Tibial artery (tissue), 4 donors: ENCODE results near the gene ALOXE3.
A peak's percentile ranks its signal among the peaks of the same experiment; 100 is the strongest.

Experiments used
- DNase-seq, 2 donors: peaks; one replicate each; pipeline ENCODE4 v3.0.0-alpha.2; 2019
- H3K27ac ChIP-seq, 2 donors: fragments of 200-600 bp; sonication (generic) in 1 of 2; 1 replicate in 1 of 2; 2 replicates in 1 of 2; pipeline ENCODE4 v1.5.1; 2018 to 2019; ENCODE audit warnings: mild to moderate bottlenecking in 1 of 2
- H3K27me3 ChIP-seq, 2 donors: fragments of 200-600 bp; sonication (generic) in 1 of 2; one replicate each; pipeline versions ENCODE4 v1.5.1 to v1.6.0; 2016 to 2019
- H3K36me3 ChIP-seq, 3 donors: fragments of 200-600 bp; sonication (generic) in 2 of 3; one replicate each; pipeline ENCODE4 v1.5.1; 2016 to 2019; ENCODE audit warnings: mild to moderate bottlenecking in 2 of 3
- H3K4me1 ChIP-seq, 4 donors: fragments of 200-600 bp; sonication (generic) in 2 of 4; 1 replicate in 3 of 4; 2 replicates in 1 of 4; pipeline ENCODE4 v1.5.1; 2016 to 2019
- H3K4me3 ChIP-seq, 2 donors: fragments of 200-600 bp; sonication (generic) in 1 of 2; 1 replicate in 1 of 2; 2 replicates in 1 of 2; pipeline ENCODE4 v1.5.1; 2018 to 2019; ENCODE audit warnings: mild to moderate bottlenecking in 2 of 2
- H3K9me3 ChIP-seq, 3 donors: fragments of 200-600 bp; sonication (generic) in 1 of 3; one replicate each; pipeline ENCODE4 v1.5.1; 2016 to 2019
- intact Hi-C: fragments of 100-400 bp; cut with DNase I; formaldehyde crosslinking; loops from one replicate; pipeline ENCODE4 v1.15.0; 2023; ENCODE audit warnings: low total_unique reads
- TF ChIP-seq, protein P1 (sequence below), 2 experiments: fragments of 200-600 bp in 1 of 2; fragments of 450-650 bp in 1 of 2; IDR thresholded peaks; one replicate each; pipeline ENCODE4 v1.5.1; 2017 to 2019; ENCODE audit warnings: antibody characterized with exemption in 2 of 2, mild to moderate bottlenecking in 1 of 2, moderate library complexity in 1 of 2

The ALOXE3 gene

DNA sequence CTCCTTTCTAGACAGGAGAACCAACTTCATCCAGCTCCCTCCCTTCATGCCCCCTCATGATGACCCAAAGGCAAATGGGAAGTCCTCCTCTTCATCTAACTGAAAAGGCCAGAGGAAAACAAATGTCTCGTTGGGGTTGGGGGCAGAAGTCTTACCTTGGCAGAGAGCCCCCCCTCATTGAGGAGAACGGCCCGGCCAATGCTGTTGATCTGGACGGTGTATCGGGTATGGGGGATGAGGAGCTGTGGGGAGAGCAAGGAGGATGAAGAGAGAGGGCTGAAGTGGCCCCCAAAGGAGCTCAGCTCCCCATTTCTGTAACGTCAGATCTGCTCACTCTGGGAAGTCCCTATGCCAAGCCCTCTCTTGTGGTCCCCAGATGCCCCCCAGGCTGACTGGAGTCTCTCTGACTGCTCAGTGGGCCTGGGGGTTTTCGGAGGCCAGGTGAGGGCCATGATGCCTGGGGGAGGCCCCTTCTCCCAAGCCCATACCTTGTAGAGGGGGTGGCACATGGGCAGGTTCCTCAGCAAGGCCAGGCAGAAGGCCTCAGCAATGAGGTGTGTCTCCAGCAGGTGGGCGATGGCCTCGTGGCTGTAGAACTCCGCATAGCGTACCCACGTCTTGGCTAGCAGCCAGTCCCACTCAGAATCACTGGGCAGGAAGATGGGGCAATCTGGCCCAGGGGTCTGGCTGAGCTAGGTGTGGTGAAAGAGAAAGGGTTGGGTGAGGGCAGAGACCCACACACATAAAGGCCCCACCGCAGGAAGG, 41.6 kb downstream of the ALOXE3 start:
- intact Hi-C loops = loop anchor here (2.0 kb wide), 1 partner anchor 14 kb away; no protein-coding TSS in a partner anchor
- no peak overlapping the region for H3K4me3 ChIP-seq
- peaks cover 4 to 35% (median 27%) of the 10 kb centered on the region in 4 donors for H3K4me1 ChIP-seq
- peaks cover 0 to 91% of the 10 kb centered on the region in 2 donors for H3K27me3 ChIP-seq
- TF ChIP-seq, protein P1, sequence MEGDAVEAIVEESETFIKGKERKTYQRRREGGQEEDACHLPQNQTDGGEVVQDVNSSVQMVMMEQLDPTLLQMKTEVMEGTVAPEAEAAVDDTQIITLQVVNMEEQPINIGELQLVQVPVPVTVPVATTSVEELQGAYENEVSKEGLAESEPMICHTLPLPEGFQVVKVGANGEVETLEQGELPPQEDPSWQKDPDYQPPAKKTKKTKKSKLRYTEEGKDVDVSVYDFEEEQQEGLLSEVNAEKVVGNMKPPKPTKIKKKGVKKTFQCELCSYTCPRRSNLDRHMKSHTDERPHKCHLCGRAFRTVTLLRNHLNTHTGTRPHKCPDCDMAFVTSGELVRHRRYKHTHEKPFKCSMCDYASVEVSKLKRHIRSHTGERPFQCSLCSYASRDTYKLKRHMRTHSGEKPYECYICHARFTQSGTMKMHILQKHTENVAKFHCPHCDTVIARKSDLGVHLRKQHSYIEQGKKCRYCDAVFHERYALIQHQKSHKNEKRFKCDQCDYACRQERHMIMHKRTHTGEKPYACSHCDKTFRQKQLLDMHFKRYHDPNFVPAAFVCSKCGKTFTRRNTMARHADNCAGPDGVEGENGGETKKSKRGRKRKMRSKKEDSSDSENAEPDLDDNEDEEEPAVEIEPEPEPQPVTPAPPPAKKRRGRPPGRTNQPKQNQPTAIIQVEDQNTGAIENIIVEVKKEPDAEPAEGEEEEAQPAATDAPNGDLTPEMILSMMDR (IDR thresholded peaks at IDR 0.05) = no peak
- no peaks in the 10 kb centered on the region for H3K9me3 ChIP-seq
- H3K27ac ChIP-seq = no peak overlapping the region
- DNase-seq = no peak
- H3K36me3 ChIP-seq = no peaks in the 10 kb centered on the region

DNA sequence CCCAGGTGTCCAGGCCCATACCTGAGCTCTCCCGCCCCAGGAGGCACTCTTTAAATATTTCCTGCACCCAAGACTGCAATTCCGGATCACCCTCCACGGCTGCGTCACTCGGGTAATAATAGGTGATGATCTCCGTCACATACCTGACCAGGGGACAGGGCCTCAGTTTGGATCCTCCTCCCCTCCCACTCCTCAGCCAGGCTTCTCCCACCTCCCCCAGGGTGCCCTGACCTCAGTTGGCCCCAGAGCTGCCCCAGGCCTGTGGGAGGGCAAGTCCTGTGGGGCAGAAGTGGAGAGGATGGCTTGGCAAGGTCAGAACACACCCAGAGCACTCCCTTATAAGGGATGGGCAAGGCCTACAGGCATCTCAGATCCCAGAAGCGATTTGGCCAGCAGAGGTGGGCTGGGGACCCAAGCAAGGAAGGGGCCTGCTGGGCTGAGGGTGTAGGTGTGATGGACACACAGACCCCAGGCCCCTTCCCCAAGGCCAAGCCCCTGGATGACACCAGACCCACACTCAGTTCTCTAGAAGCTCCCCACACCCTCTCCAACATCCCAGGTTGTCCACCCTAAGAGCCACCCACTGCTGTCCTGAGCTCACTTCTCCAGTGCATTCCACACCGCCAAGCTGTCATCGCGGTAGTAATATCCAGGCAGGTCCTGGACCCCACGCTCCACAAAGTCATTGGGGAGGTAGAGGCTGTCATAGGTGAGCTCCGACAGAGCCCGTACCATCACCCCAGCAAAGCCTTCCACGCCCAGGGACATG, 42.6 kb downstream of the ALOXE3 start:
- no peaks in the 10 kb centered on the region for H3K36me3 ChIP-seq
- no peak for DNase-seq
- no peak overlapping the region for H3K4me3 ChIP-seq
- H3K27me3 ChIP-seq = peaks cover 0 to 92% of the 10 kb centered on the region in 2 donors
- TF ChIP-seq, protein P1 (IDR thresholded peaks at IDR 0.05) = no peak
- H3K9me3 ChIP-seq = no peaks in the 10 kb centered on the region
- H3K4me1 ChIP-seq = peaks cover 4 to 35% (median 27%) of the 10 kb centered on the region in 4 donors
- H3K27ac ChIP-seq = no peak overlapping the region
- intact Hi-C loops = loop anchor here (2.0 kb wide), 1 partner anchor 13 kb away; no protein-coding TSS in a partner anchor

DNA sequence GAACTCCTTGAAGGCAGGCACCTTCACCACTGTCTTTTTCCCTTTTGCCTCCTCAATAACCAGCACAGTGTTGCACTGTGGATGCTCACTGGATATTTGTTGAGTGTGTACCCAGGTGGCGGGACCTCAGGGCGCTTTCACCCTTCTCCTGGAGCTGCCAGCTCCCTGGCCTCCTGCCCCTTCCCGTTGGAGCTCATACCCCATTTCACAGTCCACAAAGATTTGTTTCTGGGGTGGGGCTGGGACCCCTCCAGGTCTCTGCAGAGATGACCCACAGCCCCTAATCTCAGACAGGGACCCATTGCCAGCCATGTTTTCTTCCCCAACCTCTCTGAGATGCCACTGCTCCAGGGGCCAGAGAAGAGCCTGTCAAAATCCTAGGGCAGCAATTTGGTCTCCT, 43.2 kb downstream of the ALOXE3 start:
- no peaks in the 10 kb centered on the region for H3K9me3 ChIP-seq
- DNase-seq = no peak
- intact Hi-C loops = no loop called here
- H3K27ac ChIP-seq = no peak overlapping the region
- peaks cover 4 to 31% (median 23%) of the 10 kb centered on the region in 4 donors for H3K4me1 ChIP-seq
- peaks cover 0 to 90% of the 10 kb centered on the region in 2 donors for H3K27me3 ChIP-seq
- no peak overlapping the region for H3K4me3 ChIP-seq
- no peaks in the 10 kb centered on the region for H3K36me3 ChIP-seq
- TF ChIP-seq, protein P1 (IDR thresholded peaks at IDR 0.05) = no peak

DNA sequence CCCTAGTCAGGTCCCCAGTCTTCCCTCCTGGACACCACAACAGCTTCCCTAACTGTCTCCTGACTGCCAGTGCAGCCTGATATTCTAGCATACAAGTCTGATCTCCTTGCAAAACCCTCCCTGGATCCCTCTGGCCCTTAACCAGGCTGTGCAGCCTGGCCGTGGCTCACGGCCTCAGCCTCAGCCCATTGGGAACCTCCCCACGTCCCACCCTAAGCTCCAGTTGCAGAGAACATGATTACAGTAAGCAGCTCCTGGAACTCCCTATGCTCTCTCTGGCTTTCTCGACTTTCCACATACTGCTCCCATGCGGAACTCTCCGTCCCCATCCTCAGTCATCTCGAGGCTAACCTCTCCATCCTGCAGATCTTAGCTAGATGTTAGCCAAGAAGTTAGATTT, 43.8 kb downstream of the ALOXE3 start:
- Histone ChIP-seq H3K36me3 (no peaks in the 10 kb centered on the region), H3K27ac (no peak overlapping the region), H3K4me1 (peaks cover 3 to 25% (median 18%) of the 10 kb centered on the region in 4 donors), H3K4me3 (no peak overlapping the region), H3K9me3 (no peaks in the 10 kb centered on the region), H3K27me3 (peaks cover 0 to 90% of the 10 kb centered on the region in 2 donors)
- DNase-seq = no peak
- TF ChIP-seq, protein P1 (IDR thresholded peaks at IDR 0.05) = no peak
- intact Hi-C loops = no loop called here

DNA sequence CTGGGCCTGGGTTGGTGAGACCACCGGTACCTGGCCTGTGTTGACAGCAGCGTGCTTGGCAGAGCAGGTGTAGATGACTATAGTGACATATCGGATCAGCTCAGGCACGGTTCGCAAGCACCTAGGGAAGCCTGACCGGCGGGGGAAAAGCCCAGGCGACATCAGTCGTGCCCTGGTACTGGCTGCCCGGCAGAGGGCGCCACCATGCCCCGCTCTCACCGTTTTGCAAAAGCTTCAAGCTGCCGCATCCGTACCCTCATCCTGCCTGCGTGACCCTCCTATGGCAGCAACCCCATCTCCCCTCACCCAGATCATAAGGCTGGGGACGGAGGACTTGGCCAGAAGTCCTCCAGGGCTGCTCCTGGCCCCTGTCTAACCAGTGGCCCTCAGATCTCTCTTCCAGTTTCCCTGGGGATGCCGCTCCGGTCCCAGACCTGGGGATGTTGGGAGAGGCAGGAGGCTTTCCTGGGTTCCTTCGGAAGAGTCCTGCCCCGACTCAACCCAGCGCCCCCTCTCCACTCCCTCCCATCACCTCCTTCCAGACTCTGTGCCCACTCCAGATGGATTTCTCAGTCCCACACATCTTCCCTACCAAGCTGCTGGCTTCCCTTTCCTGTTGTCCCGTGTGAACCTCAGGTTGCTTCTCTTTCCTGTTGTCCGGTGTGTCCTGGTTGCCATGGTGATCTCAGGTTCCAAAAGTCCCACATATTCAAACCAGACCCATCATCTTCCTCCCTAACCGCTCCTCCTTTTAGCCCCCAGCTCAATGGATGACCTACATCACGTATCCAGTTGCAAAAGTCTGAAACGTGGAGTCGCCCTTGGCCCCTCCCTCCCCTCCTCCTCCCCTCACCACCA, 44.5 kb downstream of the ALOXE3 start:
- intact Hi-C loops = no loop called here
- no peak overlapping the region for H3K4me3 ChIP-seq
- H3K9me3 ChIP-seq = no peaks in the 10 kb centered on the region
- peak in 1 of 2 donors; percentile 75 for DNase-seq
- TF ChIP-seq, protein P1 (IDR thresholded peaks at IDR 0.05) = peak; percentile 54 to 86
- no peaks in the 10 kb centered on the region for H3K36me3 ChIP-seq
- H3K27ac ChIP-seq = no peak overlapping the region
- H3K27me3 ChIP-seq = peaks cover 0 to 83% of the 10 kb centered on the region in 2 donors
- peaks cover 0 to 19% (median 13%) of the 10 kb centered on the region in 4 donors for H3K4me1 ChIP-seq
